GM12873 (cell line): ENCODE data around the gene SPSB1.

Experiments used
- TF ChIP-seq, protein P1 (sequence below): IDR thresholded peaks from 2 replicates; pipeline ENCODE4 v1.5.1; 2012; ENCODE audit warnings: low read depth, mild to moderate bottlenecking, moderate library complexity, low read length, control low read depth; ENCODE audit not compliant: insufficient read depth; ENCODE audit errors: missing control alignments

SPSB1 gene

DNA sequence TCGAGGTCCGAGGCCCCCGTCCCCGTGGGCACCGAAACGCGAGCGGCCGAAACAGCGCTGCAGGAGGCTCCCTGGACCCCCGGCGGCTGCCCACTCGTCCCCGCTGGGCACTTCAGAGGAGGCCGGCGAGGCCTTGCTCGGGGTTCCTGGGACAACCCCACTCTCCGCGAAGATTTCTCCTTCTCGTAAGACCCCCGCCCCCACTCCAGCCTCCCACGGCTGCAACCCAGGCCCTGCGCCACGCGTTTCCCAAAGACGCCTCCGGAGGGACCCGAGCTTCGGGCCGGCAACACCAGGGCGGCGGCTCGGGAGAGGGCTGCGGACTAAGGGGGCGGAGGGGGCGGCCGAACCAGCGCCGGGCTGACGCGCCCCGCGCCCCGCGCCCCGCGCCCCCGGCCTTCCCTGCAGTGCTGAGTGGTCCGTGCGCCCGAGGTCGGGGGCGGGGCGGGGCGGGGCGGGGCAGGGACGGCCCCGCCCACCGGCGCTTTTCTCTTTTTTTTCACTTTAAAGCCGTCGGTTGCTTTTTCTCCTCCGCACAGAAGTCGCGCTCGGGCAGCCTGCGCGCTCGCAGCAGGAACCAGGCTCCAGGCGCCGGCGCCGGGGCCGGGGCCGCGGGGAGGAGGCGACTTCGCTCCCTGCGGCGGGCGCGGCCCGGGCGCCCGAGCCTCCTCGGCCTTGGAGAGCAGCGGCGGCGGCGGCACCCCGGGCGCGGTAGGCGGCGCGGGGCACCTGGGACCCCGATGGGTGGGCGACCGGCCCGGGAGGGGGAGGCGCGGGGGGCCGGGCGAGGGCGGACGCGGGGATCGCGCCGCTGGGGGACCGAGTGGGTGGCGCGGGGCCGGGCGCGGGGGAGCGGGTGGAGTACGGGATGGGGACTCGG lies at the start of gene SPSB1:
SPSB1 (plus strand) TSS at position 534 of the 880 bp plus-strand sequence. CDS start 62,998 bp downstream, outside the sequence.
- TF ChIP-seq, protein P1, sequence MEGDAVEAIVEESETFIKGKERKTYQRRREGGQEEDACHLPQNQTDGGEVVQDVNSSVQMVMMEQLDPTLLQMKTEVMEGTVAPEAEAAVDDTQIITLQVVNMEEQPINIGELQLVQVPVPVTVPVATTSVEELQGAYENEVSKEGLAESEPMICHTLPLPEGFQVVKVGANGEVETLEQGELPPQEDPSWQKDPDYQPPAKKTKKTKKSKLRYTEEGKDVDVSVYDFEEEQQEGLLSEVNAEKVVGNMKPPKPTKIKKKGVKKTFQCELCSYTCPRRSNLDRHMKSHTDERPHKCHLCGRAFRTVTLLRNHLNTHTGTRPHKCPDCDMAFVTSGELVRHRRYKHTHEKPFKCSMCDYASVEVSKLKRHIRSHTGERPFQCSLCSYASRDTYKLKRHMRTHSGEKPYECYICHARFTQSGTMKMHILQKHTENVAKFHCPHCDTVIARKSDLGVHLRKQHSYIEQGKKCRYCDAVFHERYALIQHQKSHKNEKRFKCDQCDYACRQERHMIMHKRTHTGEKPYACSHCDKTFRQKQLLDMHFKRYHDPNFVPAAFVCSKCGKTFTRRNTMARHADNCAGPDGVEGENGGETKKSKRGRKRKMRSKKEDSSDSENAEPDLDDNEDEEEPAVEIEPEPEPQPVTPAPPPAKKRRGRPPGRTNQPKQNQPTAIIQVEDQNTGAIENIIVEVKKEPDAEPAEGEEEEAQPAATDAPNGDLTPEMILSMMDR: no peak

DNA sequence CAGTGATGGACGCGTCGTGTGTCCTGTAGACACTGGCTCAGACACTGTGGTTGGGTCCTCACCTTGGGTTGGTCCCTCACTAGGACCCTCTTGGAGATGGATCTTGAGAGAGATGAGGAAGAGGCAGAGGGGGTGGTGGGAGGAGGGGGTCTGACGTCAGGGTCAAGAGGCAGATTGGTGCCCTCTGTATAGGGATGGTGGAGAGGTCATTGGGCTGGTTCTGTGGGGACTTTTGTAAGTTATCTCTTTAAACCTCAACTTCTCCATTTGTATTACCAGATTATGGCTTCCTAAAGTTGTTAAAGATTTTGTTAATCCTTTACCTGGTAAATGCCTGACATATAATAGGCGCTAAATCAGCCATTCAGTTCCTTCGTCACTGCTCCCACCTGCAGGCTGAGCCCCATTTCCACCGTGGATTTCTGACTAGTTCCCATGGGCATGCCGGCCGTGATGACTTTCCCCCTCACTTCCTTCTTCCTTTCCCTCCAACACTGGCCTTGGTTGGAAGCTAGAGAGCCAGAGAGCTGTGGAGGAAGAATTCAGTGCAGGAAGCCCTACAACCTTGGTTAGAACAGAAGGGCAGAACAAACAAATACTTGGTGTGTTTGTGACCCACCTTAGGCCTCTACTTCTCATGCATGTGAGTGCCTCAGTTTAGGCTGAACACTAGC lies 49.5 kb upstream of the SPSB1 start:
- TF ChIP-seq, protein P1: no peak

DNA sequence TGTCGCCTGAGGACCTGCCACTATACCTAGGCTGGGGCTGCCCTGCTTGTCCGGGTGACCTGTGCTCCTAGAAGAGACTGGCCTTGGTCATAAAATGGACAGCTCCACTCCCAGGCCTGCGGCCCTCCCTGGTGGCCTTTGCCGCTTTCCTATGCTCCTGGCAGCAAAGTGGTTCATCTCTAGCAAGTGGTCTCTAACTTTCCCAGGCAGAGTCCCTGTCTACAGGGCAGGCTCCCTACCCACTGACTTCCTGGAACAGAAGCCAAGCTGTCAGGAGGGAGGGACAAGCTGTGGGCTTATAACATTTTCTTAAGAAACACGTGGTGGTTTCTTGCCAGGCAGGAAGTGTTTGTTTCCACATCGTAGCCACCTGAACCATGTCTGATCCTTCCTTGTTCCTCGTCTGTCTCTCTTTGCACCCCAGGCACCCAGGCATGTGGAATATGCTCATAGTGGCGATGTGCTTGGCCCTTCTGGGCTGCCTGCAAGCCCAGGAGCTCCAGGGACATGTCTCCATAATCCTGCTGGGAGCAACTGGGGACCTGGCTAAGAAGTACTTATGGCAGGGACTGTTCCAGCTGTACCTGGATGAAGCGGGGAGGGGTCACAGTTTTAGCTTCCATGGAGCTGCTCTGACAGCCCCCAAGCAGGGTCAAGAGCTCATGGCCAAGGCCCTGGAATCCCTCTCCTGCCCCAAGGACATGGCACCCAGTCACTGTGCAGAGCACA lies 48.0 kb upstream of the SPSB1 start:
- TF ChIP-seq, protein P1: no peak

DNA sequence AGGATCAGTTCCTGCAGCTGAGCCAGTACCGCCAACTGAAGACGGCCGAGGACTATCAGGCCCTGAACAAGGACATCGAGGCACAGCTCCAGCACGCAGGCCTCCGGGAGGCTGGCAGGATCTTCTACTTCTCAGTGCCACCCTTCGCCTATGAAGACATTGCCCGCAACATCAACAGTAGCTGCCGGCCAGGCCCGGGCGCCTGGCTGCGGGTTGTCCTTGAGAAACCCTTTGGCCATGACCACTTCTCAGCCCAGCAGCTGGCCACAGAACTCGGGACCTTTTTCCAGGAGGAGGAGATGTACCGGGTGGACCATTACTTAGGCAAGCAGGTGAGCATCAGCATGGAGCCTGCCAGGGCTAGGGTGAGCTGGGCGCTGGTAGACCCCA lies 47.5 kb upstream of the SPSB1 start:
- TF ChIP-seq, protein P1: no peak

DNA sequence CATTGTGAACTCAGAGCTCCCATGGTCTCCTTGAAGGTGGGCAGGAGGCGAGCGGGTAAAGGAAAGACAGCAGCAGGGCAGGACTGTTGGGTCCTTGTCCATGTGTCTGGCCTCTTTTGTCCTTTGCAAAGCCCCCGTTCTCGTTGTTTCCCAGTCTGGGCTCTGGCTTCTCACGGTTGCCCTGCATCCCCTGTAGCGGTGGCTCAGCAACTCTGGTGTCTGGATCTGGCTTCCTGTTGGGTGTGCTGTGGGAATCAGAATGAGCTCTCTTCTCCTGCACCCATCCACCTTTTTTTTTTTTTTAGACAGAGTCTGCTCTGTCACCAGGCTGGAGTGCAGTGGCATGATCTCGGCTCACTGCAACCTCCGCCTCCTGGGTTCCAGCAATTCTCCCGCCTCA lies 47.0 kb upstream of the SPSB1 start:
- TF ChIP-seq, protein P1: no peak

DNA sequence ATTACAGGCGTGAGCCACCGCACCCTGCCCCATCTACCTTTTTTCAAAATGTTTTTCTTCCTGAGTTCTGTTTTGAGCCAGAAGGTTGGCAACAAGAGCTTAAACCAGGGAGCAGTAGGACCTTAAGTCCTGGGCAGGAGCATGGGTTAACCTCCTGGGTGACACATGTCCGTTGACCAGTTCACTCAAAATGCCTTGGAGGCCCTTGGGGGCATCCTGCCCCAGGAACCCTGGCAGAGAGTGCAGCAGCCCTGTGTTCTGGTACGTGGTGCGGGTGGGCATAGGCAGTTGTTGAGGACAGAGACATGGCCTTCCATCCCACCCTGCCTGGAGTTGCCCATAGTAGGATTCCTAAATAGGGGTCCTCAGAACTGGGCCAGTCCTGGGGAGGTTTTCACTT lies 46.5 kb upstream of the SPSB1 start:
- TF ChIP-seq, protein P1: no peak
